HCT116 (cell line): ENCODE data around the gene NRXN2. TPM values are rescaled to one million over a fixed set of nuclear protein-coding genes. Genes with fewer than 3 reads are reported as not detected.

Experiments
- ATAC-seq: fragments of 200-7000 bp; cut with Tn5 transposase; 2 replicates; pipeline ENCODE4 v1.9.1; 2020; ENCODE audit warnings: mild to moderate bottlenecking, moderate library complexity
- BruUV-seq: library from RNA; stranded (reverse); fragments of 400-500 nt; replicated peaks from 2 replicates; lab custom pipeline; 2021; lab: Mats Ljungman, UMichigan
- CTCF ChIA-PET: fragments of 300-600 bp; sonication (Branson Sonifier 250); formaldehyde crosslinking; loops from one replicate; lab custom pipeline; 2021; ENCODE audit warnings: antibody characterized with exemption; lab: Charles Lee
- POLR2A ChIA-PET: fragments of 300-600, 350-600 bp; sonication (Branson Sonifier 250); formaldehyde crosslinking; loops from one replicate; lab custom pipeline; 2021; ENCODE audit warnings: antibody characterized with exemption; lab: Charles Lee
- RAD21 ChIA-PET, 2 experiments: fragments of 300-600 bp; sonication (Branson Sonifier 250); formaldehyde crosslinking; loops; one replicate each; lab custom pipeline; 2023; ENCODE audit warnings: low total read pairs in 2 of 2; ENCODE audit not compliant: uncharacterized antibody in 2 of 2, unreplicated experiment in 2 of 2, low non-redundant PET in 1 of 2; lab: Charles Lee
- DNase-seq: peaks from one replicate; pipeline ENCODE4 v3.0.0-alpha.2; 2010; ENCODE audit warnings: low read depth, low spot score
- H2AFZ ChIP-seq: fragments of 200-600 bp; shearing (Covaris generic), sonication (generic); 2 replicates; pipeline ENCODE4 v1.6.1; 2017; ENCODE audit warnings: low read depth, mixed run types, mixed read lengths, antibody characterized with exemption, low read length; ENCODE audit not compliant: poor library complexity, severe bottlenecking
- H3K27ac ChIP-seq: 2 replicates; pipeline ENCODE4 v1.5.1; 2012; ENCODE audit warnings: low read depth, low read length
- H3K27me3 ChIP-seq: fragments of 200-600 bp; sonication (generic); 2 replicates; pipeline ENCODE4 v1.6.1; 2016; ENCODE audit warnings: mixed run types, low read length, mixed read lengths; ENCODE audit not compliant: insufficient read depth
- H3K36me3 ChIP-seq, 2 experiments: fragments of 200-500 bp in 1 of 2; fragments of 200-600 bp in 1 of 2; sonication (Bioruptor generic) in 1 of 2; sonication (generic) in 1 of 2; 2 replicates each; pipeline versions ENCODE4 v1.5.1 to v1.6.1; 2014 to 2016; ENCODE audit warnings: low read length in 2 of 2, inconsistent platforms in 1 of 2, mixed read lengths in 1 of 2, mixed run types in 1 of 2; ENCODE audit not compliant: insufficient read depth in 2 of 2, control insufficient read depth in 1 of 2
- H3K4me1 ChIP-seq, 2 experiments: fragments of 200-600 bp in 1 of 2; sonication (generic) in 1 of 2; 2 replicates each; pipeline versions ENCODE4 v1.5.1 to v1.6.1; 2012 to 2017; ENCODE audit warnings: low read length in 2 of 2, inconsistent platforms in 1 of 2, mild to moderate bottlenecking in 1 of 2, mixed read lengths in 1 of 2, mixed run types in 1 of 2, moderate library complexity in 1 of 2; ENCODE audit not compliant: insufficient read depth in 2 of 2, control insufficient read depth in 1 of 2
- H3K4me2 ChIP-seq: fragments of 200-600 bp; sonication (generic); 2 replicates; pipeline ENCODE4 v1.6.1; 2017; ENCODE audit warnings: mixed run types, low read length, mixed read lengths
- H3K4me3 ChIP-seq, 2 experiments: fragments of 200-600 bp in 1 of 2; sonication (generic) in 1 of 2; replicated peaks in 1 of 2; 2 replicates each; pipeline ENCODE4 v1.5.1; 2011 to 2016; ENCODE audit warnings: low read length in 2 of 2, control low read depth in 1 of 2, low read depth in 1 of 2, mild to moderate bottlenecking in 1 of 2, mixed read lengths in 1 of 2, mixed run types in 1 of 2
- H3K79me2 ChIP-seq: fragments of 200-600 bp; sonication (generic); 2 replicates; pipeline ENCODE4 v1.6.1; 2017; ENCODE audit warnings: mild to moderate bottlenecking, mixed run types, low read length, moderate library complexity, mixed read lengths; ENCODE audit not compliant: insufficient read depth
- H3K9ac ChIP-seq: fragments of 200-600 bp; sonication (generic); 2 replicates; pipeline ENCODE4 v1.6.1; 2016; ENCODE audit warnings: low read length, mixed read lengths
- H3K9me2 ChIP-seq: fragments of 200-600 bp; sonication (generic), shearing (Covaris generic); 2 replicates; pipeline ENCODE4 v1.6.1; 2017; ENCODE audit warnings: mixed run types, mild to moderate bottlenecking, moderate library complexity; ENCODE audit not compliant: insufficient read depth
- H3K9me3 ChIP-seq, 2 experiments: fragments of 200-500 bp in 1 of 2; fragments of 200-600 bp in 1 of 2; sonication (Bioruptor generic) in 1 of 2; sonication (generic) in 1 of 2; 2 replicates each; pipeline ENCODE4 v1.6.1; 2014 to 2017; ENCODE audit warnings: low read length in 2 of 2, mixed read lengths in 2 of 2, inconsistent platforms in 1 of 2, low read depth in 1 of 2, mild to moderate bottlenecking in 1 of 2, mixed run types in 1 of 2, moderate library complexity in 1 of 2; ENCODE audit not compliant: control insufficient read depth in 1 of 2, insufficient read depth in 1 of 2
- H4K20me1 ChIP-seq: fragments of 200-600 bp; sonication (generic), shearing (Covaris generic); 2 replicates; pipeline ENCODE4 v1.6.1; 2017; ENCODE audit warnings: mixed run types, mild to moderate bottlenecking, moderate library complexity; ENCODE audit not compliant: insufficient read depth
- CBX3 ChIP-seq: IDR thresholded peaks from 2 replicates; pipeline ENCODE4 v1.6.1; 2012; ENCODE audit warnings: low read depth
- CEBPB ChIP-seq: IDR thresholded peaks from 2 replicates; pipeline ENCODE4 v1.6.1; 2012; ENCODE audit warnings: low read depth
- EGR1 ChIP-seq: IDR thresholded peaks from 2 replicates; pipeline ENCODE4 v1.6.1; 2012; ENCODE audit warnings: low read depth
- EZH2 ChIP-seq: fragments of 200-600 bp; sonication (generic); IDR thresholded peaks from 2 replicates; pipeline ENCODE4 v1.6.1; 2017; ENCODE audit warnings: antibody characterized with exemption, mixed run types
- EZH2phosphoT487 ChIP-seq: fragments of 200-600 bp; IDR thresholded peaks from 2 replicates; pipeline ENCODE4 v1.6.1; 2018; ENCODE audit warnings: antibody characterized with exemption, borderline replicate concordance
- POLR2A ChIP-seq: IDR thresholded peaks from 2 replicates; pipeline ENCODE4 v1.7.0; 2011; ENCODE audit warnings: borderline replicate concordance; ENCODE audit not compliant: insufficient read depth, insufficient read length; ENCODE audit errors: extremely low read depth
- SIN3A ChIP-seq: IDR thresholded peaks from 2 replicates; pipeline ENCODE4 v1.6.1; 2012; ENCODE audit warnings: low read depth
- SRF ChIP-seq: IDR thresholded peaks from 2 replicates; pipeline ENCODE4 v1.6.1; 2012; ENCODE audit warnings: low read depth
- ZFX ChIP-seq: fragments of 450-650 bp; IDR thresholded peaks from 2 replicates; pipeline ENCODE4 v1.6.1; 2017
- intact Hi-C: fragments of 100-400 bp; cut with micrococcal nuclease; formaldehyde crosslinking; loops from 2 replicates; pipeline ENCODE4 v1.10.0; 2022
- total RNA-seq: library from RNA; stranded (reverse); gene quantifications from one replicate; pipeline ENCODE4 v1.2.1, GENCODE V29; 2021; ENCODE audit not compliant: unreplicated experiment
- TF ChIP-seq, protein P1 (sequence below): IDR thresholded peaks from 2 replicates; pipeline ENCODE4 v1.6.1; 2012; ENCODE audit warnings: low read depth
- TF ChIP-seq, protein P2 (sequence below): IDR thresholded peaks from 2 replicates; pipeline ENCODE4 v1.6.1; 2012
- TF ChIP-seq, protein P3 (sequence below), 3 experiments: fragments of 200-600 bp in 1 of 3; sonication (generic) in 1 of 3; IDR thresholded peaks in 2 of 3; conservative IDR thresholded peaks in 1 of 3; 2 replicates each; pipeline ENCODE4 v1.5.1; 2012 to 2017; ENCODE audit warnings: low read depth in 2 of 3, low read length in 2 of 3, antibody characterized with exemption in 1 of 3, borderline replicate concordance in 1 of 3, control low read depth in 1 of 3, mild to moderate bottlenecking in 1 of 3, mixed read lengths in 1 of 3, mixed run types in 1 of 3, moderate library complexity in 1 of 3; ENCODE audit not compliant: insufficient read depth in 1 of 3

Gene NRXN2
- total RNA-seq, 1 experiment from 2014 or later: 1.5 TPM

DNA sequence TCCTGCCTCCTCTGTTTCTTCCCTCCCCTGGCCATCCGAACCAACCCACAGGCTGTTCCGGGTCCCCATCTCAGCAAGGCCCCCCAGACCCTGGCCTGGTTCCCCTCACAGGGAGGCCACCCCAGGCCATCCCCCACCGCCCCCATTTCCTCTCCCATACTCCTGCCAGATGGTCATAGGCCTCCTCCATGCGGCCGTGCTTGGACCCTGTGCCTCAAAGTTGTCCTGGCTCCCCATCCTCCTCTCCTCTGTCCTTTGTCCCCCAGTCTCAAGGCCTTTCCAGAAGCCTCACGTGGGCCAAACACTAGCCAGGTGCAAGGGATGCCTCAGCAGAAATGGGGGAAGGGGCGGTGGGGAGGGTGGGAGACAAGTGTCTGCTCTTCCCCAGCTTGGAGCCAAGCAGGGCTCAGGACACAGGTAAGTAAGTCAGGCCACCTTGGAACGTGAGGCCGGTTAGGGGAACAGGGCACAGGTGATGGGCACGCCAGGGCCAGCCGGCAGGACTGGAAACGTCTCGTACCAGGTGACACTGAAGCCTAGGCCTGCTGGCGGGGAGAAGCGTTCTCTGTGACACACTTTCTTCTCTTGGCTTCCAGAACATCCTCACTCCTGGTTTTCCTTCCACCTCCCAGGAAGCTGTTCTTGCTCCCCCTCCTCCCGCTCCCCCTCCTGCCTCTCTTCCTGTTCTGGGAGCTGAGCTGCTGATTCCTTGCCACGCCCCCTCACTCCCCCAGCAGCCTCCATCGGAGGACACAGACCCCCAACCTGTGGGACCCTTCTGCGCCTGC, 163.5 kb downstream of the NRXN2 start:
- Histone ChIP-seq H3K4me2 (no peak overlapping the region), H4K20me1 (no peaks in the 10 kb centered on the region), H3K27ac (no peak overlapping the region), H3K4me3 (no peak overlapping the region), H3K9me2 (no peaks in the 10 kb centered on the region), H3K36me3 (no peaks in the 10 kb centered on the region), H3K9me3 (no peaks in the 10 kb centered on the region), H3K79me2 (no peaks in the 10 kb centered on the region), H3K4me1 (no peaks in the 10 kb centered on the region), H3K27me3 (no peaks in the 10 kb centered on the region), H2AFZ (no peak overlapping the region), H3K9ac (no peak overlapping the region)
- DNase-seq (no peak), ATAC-seq (no peak)
- ChIA-PET POLR2A (no interaction called here), CTCF (no interaction called here), RAD21 (no interaction called here)
- intact Hi-C loops: no loop called here
- TF ChIP-seq SRF: no peak
- TF ChIP-seq, protein P1, sequence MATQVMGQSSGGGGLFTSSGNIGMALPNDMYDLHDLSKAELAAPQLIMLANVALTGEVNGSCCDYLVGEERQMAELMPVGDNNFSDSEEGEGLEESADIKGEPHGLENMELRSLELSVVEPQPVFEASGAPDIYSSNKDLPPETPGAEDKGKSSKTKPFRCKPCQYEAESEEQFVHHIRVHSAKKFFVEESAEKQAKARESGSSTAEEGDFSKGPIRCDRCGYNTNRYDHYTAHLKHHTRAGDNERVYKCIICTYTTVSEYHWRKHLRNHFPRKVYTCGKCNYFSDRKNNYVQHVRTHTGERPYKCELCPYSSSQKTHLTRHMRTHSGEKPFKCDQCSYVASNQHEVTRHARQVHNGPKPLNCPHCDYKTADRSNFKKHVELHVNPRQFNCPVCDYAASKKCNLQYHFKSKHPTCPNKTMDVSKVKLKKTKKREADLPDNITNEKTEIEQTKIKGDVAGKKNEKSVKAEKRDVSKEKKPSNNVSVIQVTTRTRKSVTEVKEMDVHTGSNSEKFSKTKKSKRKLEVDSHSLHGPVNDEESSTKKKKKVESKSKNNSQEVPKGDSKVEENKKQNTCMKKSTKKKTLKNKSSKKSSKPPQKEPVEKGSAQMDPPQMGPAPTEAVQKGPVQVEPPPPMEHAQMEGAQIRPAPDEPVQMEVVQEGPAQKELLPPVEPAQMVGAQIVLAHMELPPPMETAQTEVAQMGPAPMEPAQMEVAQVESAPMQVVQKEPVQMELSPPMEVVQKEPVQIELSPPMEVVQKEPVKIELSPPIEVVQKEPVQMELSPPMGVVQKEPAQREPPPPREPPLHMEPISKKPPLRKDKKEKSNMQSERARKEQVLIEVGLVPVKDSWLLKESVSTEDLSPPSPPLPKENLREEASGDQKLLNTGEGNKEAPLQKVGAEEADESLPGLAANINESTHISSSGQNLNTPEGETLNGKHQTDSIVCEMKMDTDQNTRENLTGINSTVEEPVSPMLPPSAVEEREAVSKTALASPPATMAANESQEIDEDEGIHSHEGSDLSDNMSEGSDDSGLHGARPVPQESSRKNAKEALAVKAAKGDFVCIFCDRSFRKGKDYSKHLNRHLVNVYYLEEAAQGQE: no peak
- TF ChIP-seq EZH2phosphoT487: no peak
- TF ChIP-seq POLR2A: no peak
- TF ChIP-seq SIN3A: no peak
- TF ChIP-seq, protein P2, sequence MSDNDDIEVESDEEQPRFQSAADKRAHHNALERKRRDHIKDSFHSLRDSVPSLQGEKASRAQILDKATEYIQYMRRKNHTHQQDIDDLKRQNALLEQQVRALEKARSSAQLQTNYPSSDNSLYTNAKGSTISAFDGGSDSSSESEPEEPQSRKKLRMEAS: no peak
- no peak for TF ChIP-seq CBX3
- TF ChIP-seq CEBPB: no peak
- TF ChIP-seq EGR1: no peak
- TF ChIP-seq, protein P3, sequence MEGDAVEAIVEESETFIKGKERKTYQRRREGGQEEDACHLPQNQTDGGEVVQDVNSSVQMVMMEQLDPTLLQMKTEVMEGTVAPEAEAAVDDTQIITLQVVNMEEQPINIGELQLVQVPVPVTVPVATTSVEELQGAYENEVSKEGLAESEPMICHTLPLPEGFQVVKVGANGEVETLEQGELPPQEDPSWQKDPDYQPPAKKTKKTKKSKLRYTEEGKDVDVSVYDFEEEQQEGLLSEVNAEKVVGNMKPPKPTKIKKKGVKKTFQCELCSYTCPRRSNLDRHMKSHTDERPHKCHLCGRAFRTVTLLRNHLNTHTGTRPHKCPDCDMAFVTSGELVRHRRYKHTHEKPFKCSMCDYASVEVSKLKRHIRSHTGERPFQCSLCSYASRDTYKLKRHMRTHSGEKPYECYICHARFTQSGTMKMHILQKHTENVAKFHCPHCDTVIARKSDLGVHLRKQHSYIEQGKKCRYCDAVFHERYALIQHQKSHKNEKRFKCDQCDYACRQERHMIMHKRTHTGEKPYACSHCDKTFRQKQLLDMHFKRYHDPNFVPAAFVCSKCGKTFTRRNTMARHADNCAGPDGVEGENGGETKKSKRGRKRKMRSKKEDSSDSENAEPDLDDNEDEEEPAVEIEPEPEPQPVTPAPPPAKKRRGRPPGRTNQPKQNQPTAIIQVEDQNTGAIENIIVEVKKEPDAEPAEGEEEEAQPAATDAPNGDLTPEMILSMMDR (IDR thresholded peaks at IDR 0.05 in 2 of 3, conservative IDR thresholded peaks at IDR 0.05 in 1 of 3; ENCODE audit: borderline replicate concordance in 1 of 3, insufficient read depth in 1 of 3, low read depth in 2 of 3, low read length in 2 of 3): no peak
- no peak for TF ChIP-seq EZH2
- TF ChIP-seq ZFX: no peak
- BruUV-seq: no TSS peak
